GM18511 (cell line): ENCODE results near the gene PHEX.

Source experiments
- ATAC-seq: cut with Tn5 transposase; IDR thresholded peaks from one replicate; pipeline ENCODE4 v1.9.1; 2021; ENCODE audit warnings: mild to moderate bottlenecking, moderate library complexity; ENCODE audit not compliant: unreplicated experiment

PHEX gene

GRCh38 chrX:22039541-22039940 lies 7.4 kb downstream of the PHEX start:
- ATAC-seq, result no peak

DNA sequence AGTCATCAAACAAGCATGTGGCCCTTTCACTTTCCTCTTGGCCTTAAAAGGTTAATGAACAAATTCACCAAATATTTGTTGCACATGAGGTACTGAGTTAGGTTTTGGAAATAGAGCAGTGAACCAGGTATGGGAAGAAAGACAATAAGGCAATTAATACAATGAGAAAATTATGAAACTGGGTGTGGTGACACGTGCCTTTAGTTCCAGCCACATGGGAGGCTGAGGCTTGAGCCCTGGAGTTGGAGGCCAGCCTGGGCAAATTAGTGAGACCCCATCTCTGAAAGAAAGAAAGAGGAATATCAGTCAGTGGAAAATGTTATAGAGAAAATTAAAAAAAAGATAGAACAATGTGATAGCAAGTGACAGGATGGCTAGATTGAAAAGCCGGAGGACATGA lies 8.1 kb downstream of the PHEX start:
- no peak for ATAC-seq

GRCh38 chrX:22041907-22042530 lies 9.9 kb downstream of the PHEX start:
- ATAC-seq, result no peak

- no peak for ATAC-seq
Observed at GRCh38 chrX:22043872-22044271, 11.7 kb downstream of the PHEX start.

DNA sequence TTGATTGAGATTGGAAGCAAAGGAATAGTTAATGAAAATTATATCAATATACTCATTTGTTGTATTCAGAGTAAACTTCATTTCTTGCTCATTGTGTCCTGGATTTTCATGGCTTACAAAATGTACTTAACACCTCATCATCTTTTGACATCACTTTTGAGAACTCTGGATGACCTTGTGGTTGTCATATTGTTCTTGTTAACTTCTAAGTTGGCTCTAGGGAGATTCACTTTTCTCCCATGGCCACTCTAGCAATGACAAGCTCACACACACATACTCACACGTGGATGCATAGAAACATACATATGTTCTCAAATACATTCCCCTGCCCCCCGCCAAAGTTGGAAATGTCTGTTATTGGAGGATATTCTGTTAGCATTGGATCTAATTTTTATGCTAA lies 15.3 kb downstream of the PHEX start:
- ATAC-seq, result no peak

GRCh38 chrX:22053481-22053880 lies 21.4 kb downstream of the PHEX start:
- ATAC-seq, result no peak

DNA sequence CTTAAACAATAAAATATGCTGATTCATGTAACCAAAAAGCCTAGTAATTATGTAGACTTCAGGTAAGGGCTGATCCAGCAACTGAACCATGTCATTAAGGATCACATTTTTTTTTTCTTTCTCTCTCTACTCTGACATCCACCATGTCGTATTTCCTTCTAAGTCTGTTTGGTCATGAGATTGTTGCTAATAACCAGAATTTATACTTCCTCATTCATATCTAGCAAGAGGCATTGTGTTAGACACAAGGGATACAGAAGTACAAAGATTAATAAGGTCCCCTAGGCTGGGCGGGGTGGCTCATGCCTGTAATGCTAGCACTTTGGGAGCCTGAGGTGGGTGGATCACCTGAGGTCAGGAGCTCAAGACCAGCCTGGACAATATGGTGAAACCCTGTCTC lies 24.1 kb downstream of the PHEX start:
- ATAC-seq, result no peak

- ATAC-seq, result peak; percentile 36
Observed at GRCh38 chrX:22057667-22058066, 25.5 kb downstream of the PHEX start.

DNA sequence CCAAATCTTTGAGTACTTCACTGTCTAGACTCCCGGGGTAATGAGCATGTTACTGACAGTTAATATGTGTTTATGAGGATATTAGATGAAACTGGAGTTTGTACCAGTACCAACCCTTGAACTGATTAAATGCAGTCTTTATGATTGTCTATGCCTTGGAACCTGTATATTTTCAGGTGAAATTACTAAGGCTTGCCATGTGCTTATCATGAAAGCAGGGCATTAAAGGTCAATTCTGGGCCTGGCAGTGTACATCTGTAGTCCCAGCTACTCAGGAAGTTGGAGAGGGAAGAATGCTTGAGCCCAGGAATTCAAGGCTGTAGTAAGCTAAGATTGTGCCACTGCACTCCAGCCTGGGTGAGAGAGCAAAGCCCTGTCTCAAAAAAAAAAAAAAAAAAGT lies 27.6 kb downstream of the PHEX start:
- no peak for ATAC-seq

GRCh38 chrX:22060415-22061280 lies 28.5 kb downstream of the PHEX start:
- peak; percentile 58 for ATAC-seq

DNA sequence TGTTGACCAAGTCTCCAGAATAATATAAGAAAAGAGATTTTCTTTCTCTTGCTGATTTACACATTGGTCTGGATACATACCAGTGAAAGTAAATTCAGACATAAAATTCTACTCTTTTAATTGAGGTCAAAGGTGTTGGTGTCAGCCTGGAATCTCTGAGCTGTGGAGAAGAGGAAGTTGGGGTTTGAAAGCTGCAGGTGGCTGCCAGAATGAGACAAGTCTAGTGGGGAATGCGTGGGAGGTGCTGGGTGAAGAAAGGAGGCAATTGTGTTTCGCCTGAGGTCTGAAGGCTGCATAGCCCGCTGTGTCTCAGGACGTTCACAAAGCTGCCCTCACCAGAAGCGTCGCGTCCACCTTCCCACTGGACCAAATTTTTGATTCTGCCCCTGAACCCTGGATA lies 31.2 kb downstream of the PHEX start:
- ATAC-seq, result peak; percentile 92

GRCh38 chrX:22069586-22069985 lies 37.5 kb downstream of the PHEX start:
- no peak for ATAC-seq

DNA sequence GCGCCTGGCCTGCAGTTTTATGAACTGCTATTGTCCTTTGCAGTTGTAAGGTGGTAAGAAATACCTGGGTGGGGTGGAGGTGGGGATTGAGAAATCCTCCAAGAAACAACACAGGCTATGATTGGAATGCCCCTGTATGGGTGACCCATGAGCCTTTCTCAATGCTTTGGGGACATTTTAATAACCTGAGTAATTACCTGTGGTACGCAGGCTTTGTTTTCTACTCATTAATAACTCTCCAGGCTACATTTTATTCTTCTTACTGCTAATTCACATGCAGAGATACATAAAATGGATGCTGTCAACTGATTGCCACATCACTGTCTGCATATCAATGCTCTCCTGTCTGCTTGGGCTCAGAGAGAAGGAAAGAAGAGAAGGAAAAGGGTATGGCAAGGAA lies 41.8 kb downstream of the PHEX start:
- ATAC-seq, result no peak

GRCh38 chrX:22078117-22078516 lies 46.0 kb downstream of the PHEX start:
- no peak for ATAC-seq

DNA sequence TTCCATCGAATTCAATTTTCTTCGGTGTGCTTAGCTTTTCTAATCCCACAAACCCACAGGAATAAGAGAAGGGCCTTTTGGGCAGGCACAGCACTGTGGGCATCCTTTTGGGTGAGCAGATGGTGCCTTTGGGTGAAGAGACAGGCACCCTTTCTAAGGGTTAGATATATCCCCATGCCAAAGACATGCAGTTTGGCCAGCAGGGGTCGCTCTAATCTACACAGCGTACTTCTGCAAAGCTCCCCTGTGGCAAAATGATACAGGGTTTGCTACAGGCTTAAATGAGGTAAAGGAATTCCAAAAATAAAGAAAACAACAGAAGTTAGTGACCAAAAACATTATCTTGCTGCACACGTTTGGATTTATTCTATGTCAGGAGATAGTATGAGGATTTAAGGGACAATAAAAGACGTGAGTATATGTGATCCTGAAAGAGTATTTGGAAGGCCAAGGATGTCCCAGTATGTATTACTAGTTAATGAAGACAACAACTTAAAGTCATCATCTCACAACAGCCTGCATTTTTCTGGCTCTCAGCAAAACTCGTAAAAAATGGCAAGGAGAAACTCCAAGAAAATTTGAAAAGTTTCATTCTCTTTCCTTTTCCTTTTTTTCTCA lies 49.5 kb downstream of the PHEX start:
- ATAC-seq, result peak; percentile 91

DNA sequence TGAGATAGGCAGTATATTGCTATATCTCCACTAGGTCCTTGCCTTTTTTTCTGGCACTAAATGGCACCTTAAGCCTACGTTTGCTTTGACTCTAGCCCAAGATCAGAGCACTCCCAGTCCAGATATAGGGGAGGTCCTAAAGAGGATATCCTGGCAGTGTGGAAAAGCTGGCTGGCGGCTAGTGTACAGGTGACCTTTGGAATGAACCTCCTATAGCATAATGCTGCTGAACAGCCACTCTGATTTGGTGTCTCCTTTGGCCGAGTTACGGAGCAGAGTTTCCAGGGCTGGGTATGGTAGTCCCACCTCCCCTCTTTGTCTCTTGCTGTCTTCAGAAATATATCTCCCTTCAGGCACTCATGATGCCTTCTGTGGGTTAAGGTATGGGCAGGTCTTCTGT lies 53.9 kb downstream of the PHEX start:
- no peak for ATAC-seq

DNA sequence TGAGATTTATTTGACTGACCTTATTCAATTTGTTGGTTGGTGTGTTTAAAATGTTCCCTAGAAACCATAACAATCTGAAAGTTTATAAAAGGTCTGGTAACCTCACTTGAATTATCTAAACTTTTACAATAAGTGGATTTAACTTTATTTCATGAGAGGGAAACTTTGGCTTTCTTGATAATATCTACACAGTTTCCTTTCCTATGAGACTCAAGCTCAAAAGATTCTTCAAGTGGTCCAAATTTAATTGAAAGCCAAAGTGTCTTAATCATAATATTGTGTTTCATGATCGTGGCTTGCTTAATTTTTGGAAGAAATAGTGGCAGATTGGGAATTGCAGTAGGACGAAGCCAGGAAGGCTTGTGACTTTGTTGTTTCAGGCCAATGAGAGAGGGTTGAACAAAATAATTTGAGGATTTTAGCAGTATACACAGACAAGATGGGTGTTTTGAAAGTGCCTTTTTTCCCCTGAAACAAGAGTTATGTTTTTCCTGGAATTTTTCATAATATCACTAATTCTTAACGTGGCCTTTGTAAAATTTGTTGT lies 55.0 kb downstream of the PHEX start:
- ATAC-seq, result no peak

GRCh38 chrX:22088326-22088725 lies 56.2 kb downstream of the PHEX start:
- ATAC-seq, result no peak

- ATAC-seq, result no peak
Observed at GRCh38 chrX:22090181-22090580, 58.1 kb downstream of the PHEX start.

DNA sequence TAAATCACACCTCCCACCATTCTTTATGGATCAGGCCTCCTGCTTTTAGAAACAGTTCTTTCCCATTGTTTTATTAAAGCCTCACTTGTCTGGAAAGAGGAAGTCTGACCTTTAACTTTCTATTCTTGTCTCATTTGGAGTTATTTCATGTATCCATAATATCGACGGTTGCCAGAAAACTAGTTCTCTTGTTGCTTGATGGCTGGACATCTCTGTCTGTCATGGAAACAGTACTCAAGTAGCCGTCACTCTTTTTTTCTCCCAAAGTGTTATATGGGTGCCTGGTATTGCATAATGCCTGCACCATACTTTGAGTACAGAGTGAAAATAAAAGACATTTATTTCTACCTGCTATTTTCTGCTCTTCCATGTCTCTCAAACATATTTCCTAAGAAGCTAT lies 61.4 kb downstream of the PHEX start:
- ATAC-seq, result no peak

GRCh38 chrX:22095286-22095685 lies 63.2 kb downstream of the PHEX start:
- no peak for ATAC-seq

- no peak for ATAC-seq
Observed at GRCh38 chrX:22095856-22096255, 63.7 kb downstream of the PHEX start.
